Heart right ventricle (tissue), 16 donors: ENCODE results near the gene DNAAF8. TPM values are rescaled to one million over a fixed set of nuclear protein-coding genes. Genes with fewer than 3 reads are reported as not detected.
A peak's percentile ranks its signal among the peaks of the same experiment; 100 is the strongest.

ENCODE experiments used
- ATAC-seq, 8 donors: fragments of 200-7000 bp; cut with Tn5 transposase; one replicate each; pipeline ENCODE4 v1.9.1; 2020; ENCODE audit warnings: mild to moderate bottlenecking in 8 of 8, moderate library complexity in 8 of 8, moderate number of reproducible peaks in 1 of 8
- DNase-seq, 2 donors: peaks; one replicate each; pipeline ENCODE4 v3.0.0-alpha.2; 2020
- H3K27ac ChIP-seq, 10 donors: fragments of 200-600 bp; sonication (generic) in 2 of 10; one replicate each; pipeline versions ENCODE4 v1.5.0 to v1.8.0; 2020 to 2022; ENCODE audit warnings: mild to moderate bottlenecking in 3 of 10
- H3K27me3 ChIP-seq, 7 donors: fragments of 200-600 bp; one replicate each; pipeline ENCODE4 v1.8.0; 2021 to 2022; ENCODE audit warnings: mild to moderate bottlenecking in 2 of 7
- H3K36me3 ChIP-seq, 9 donors: fragments of 200-600 bp; sonication (generic) in 1 of 9; one replicate each; pipeline versions ENCODE4 v1.5.0 to v1.8.0; 2020 to 2022; ENCODE audit warnings: mild to moderate bottlenecking in 2 of 9
- H3K4me1 ChIP-seq, 9 donors: fragments of 200-600 bp; sonication (generic) in 1 of 9; one replicate each; pipeline versions ENCODE4 v1.5.0 to v1.8.0; 2020 to 2022; ENCODE audit warnings: mild to moderate bottlenecking in 4 of 9
- H3K4me3 ChIP-seq, 10 donors: fragments of 200-600 bp; sonication (generic) in 2 of 10; one replicate each; pipeline versions ENCODE4 v1.5.0 to v1.8.0; 2020 to 2022; ENCODE audit warnings: mild to moderate bottlenecking in 7 of 10, moderate library complexity in 2 of 10
- H3K9me3 ChIP-seq, 11 donors: fragments of 200-600 bp in 10 of 11; sonication (generic) in 2 of 11; one replicate each; pipeline versions ENCODE4 v1.5.0 to v1.8.0; 2013 to 2022; ENCODE audit warnings: mild to moderate bottlenecking in 2 of 11, control low read depth in 1 of 11, moderate library complexity in 1 of 11
- WGBS, 2 donors: extraction: QIAGEN DNeasy Blood & Tissue Kit; methylation state at CpG; one replicate each; pipeline ENCODE4 v1.1.7; 2013; ENCODE audit warnings: inconsistent platforms in 1 of 2; 5-methylcytosine and 5-hydroxymethylcytosine counted together
- intact Hi-C, 10 donors: fragments of 100-400 bp; cut with DNase I; formaldehyde crosslinking; loops; one replicate each; pipeline versions ENCODE4 v1.11.1 to v1.14.2; 2022
- polyA plus RNA-seq, 2 donors: library from polyadenylated mRNA; stranded (reverse); fragments of 200-250 nt; gene quantifications; one replicate each; pipeline ENCODE4 v1.2.3, GENCODE V29; 2013
- total RNA-seq, 10 donors: library from RNA; stranded (reverse); fragmentation: NEBNext Ultra II Directional in 3 of 10; extraction: Animal tissue kit (Norgen Biotek cat#: 25700) in 3 of 10; gene quantifications; one replicate each; pipeline versions ENCODE4 v1.2.1 to v1.2.4, GENCODE V29; 2021 to 2023
- TF ChIP-seq, protein P1 (sequence below), 9 donors: fragments of 200-600 bp; sonication (generic) in 2 of 9; IDR thresholded peaks; one replicate each; pipeline versions ENCODE4 v1.5.0 to v1.8.0; 2021 to 2022; ENCODE audit warnings: antibody characterized with exemption in 9 of 9, mild to moderate bottlenecking in 5 of 9, moderate library complexity in 1 of 9
- donor health status: Arrhythmogenic right ventricular cardiomyopathy.
- donor health status: ischemic (EF 13 %, LVEDD 7.1; RV severe dilation, severe dysfunction).
- donor health status: healthy with polysubstance abuse.
- donor health status: DM: no; HTN: yes; CAD: no.
- donor health status: DM: no; HTN: no; CAD: no.
- donor health status: ischemic (EF 25% LVEDD 6.9; RV normal size, moderate dysfunction).
- donor health status: ischemic (EF 25% LVEDD 5.7; RV mildly dilated, moderate dysfunction).
- donor health status: healthy.
- donor health status: DM: yes; HTN: yes; CAD: no.
- donor health status: Ischemic cardiomyopathy.
- donor health status: ischemic (EF 35%, LVEDD 5.7; RV mildly dilated, moderate dysfunction).
- donor health status: nonischemic (EF 11% LVEDD 7.7; RV severe dilation, severe dysfunction).
- donor health status: DM: yes; HTN: yes; CAD: no.
- donor health status: PGD.
- donor health status: ischemic (EF 29% LVEDD 5.4; RV normal size, mild dysfunction).
- donor health status: nonischemic (EF 23%, LVEDD 6.1; RV moderate dilation, normal function).

The DNAAF8 gene
- total and polyA plus RNA-seq, 12 donors = 0.32 to 1.9 (median 1.1) TPM; not detected in 2

- Histone ChIP-seq H3K4me3 (no peak overlapping the region), H3K4me1 (peaks cover 0 to 14% (median 0%) of the 10 kb centered on the region in 9 donors), H3K27me3 (no peaks in the 10 kb centered on the region), H3K9me3 (peaks cover 0 to 2% (median 0%) of the 10 kb centered on the region in 11 donors), H3K27ac (no peak overlapping the region), H3K36me3 (peaks cover 0 to 66% (median 36%) of the 10 kb centered on the region in 9 donors)
- intact Hi-C loops = no loop called here
- DNase-seq = no peak
- ATAC-seq = no peak
- WGBS, 2 donors = 85 to 92% methylated on average over 10 of the region's 10 CpGs
- TF ChIP-seq, protein P1, sequence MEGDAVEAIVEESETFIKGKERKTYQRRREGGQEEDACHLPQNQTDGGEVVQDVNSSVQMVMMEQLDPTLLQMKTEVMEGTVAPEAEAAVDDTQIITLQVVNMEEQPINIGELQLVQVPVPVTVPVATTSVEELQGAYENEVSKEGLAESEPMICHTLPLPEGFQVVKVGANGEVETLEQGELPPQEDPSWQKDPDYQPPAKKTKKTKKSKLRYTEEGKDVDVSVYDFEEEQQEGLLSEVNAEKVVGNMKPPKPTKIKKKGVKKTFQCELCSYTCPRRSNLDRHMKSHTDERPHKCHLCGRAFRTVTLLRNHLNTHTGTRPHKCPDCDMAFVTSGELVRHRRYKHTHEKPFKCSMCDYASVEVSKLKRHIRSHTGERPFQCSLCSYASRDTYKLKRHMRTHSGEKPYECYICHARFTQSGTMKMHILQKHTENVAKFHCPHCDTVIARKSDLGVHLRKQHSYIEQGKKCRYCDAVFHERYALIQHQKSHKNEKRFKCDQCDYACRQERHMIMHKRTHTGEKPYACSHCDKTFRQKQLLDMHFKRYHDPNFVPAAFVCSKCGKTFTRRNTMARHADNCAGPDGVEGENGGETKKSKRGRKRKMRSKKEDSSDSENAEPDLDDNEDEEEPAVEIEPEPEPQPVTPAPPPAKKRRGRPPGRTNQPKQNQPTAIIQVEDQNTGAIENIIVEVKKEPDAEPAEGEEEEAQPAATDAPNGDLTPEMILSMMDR (IDR thresholded peaks at IDR 0.05) = no peak
Observed at GRCh38 chr16:4749700-4750257, 15.4 kb downstream of the DNAAF8 start.

DNA sequence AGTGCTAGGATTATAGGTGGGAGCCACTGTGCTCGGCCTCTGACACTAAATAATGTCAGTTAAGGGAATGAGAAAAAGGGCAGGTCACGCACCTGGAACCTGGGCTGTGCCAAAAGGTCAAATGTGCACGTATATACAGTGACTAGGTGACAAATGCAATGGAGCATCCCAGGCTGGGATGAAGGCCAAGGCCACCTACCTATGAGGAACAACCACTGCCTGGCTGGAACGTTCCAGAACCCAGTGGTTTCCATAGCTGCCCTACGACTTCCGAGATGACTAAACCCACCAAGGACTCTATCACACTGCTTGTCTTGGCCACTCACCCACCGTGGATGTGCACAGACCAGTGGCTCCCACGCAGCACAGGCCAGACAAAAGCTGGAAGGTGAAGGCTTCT is 16.6 kb downstream of the DNAAF8 start:
- H3K36me3 ChIP-seq = peaks cover 0 to 77% (median 47%) of the 10 kb centered on the region in 9 donors
- H3K27me3 ChIP-seq = no peaks in the 10 kb centered on the region
- peaks cover 0 to 14% (median 0%) of the 10 kb centered on the region in 9 donors for H3K4me1 ChIP-seq
- no peak overlapping the region for H3K27ac ChIP-seq
- H3K4me3 ChIP-seq = no peak overlapping the region
- peaks cover 0 to 7% (median 0%) of the 10 kb centered on the region in 11 donors for H3K9me3 ChIP-seq
- WGBS, 2 donors = 89 to 91% methylated on average over 8 of the region's 8 CpGs
- intact Hi-C loops = no loop called here
- DNase-seq (no peak), ATAC-seq (no peak)
- TF ChIP-seq, protein P1 (IDR thresholded peaks at IDR 0.05) = no peak

DNA sequence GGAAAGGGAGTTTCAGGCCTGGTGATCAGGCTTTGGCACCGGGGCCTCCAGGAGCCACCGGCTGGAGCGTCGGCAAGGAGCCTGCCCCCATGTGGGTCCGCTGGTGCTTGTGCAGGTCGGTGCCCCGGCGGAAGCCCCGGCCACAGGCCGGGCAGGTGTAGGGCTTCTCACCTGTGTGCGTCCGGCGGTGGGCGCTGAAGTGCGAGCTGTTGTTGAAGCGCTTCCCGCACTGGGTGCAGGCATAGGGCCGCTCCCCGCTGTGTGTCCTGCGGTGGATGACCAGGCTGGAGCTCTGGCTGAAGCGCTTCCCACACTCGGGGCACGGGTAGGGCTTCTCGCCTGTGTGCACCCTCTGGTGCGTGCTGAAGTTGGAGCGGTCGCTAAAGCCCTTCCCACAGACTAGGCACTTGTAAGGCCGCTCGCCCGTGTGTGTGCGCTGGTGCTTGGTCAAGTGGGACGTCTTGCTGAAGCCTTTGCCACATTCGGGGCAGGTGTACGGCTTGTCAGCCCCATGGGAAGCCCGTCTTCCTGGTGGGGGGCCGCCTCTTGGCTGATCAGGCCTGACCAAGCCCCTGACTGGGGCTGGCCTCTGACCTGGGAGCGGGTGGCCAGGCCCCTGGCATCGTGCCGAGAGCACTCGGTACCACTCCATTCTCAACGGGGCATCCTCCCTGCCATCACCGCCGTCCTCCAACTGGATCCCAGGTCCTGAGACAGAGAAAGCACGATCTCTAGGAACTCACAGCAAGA is 18.2 kb downstream of the DNAAF8 start:
- intact Hi-C loops = no loop called here
- WGBS, 2 donors = 95 to 96% methylated on average over 44 of the region's 44 CpGs
- Histone ChIP-seq H3K27me3 (no peaks in the 10 kb centered on the region), H3K36me3 (peaks cover 0 to 94% (median 50%) of the 10 kb centered on the region in 9 donors), H3K27ac (no peak overlapping the region), H3K4me3 (no peak overlapping the region), H3K9me3 (peaks cover 0 to 7% (median 0%) of the 10 kb centered on the region in 11 donors), H3K4me1 (peaks cover 0 to under 1% (median 0%) of the 10 kb centered on the region in 9 donors)
- DNase-seq (no peak), ATAC-seq (peak in 1 of 8 donors; percentile 18)
- TF ChIP-seq, protein P1 (IDR thresholded peaks at IDR 0.05) = no peak

- DNase-seq (no peak), ATAC-seq (no peak)
- Histone ChIP-seq H3K36me3 (peaks cover 0 to 100% (median 53%) of the 10 kb centered on the region in 9 donors), H3K4me3 (no peak overlapping the region), H3K27ac (no peak overlapping the region), H3K4me1 (no peaks in the 10 kb centered on the region), H3K27me3 (no peaks in the 10 kb centered on the region), H3K9me3 (peaks cover 0 to 7% (median 0%) of the 10 kb centered on the region in 11 donors)
- TF ChIP-seq, protein P1 (IDR thresholded peaks at IDR 0.05) = no peak
- intact Hi-C loops = no loop called here
- WGBS, 2 donors = 95 to 96% methylated on average over 11 of the region's 11 CpGs
Observed at GRCh38 chr16:4753227-4753626, 18.9 kb downstream of the DNAAF8 start.
